ENCODE measurements around the gene PPP1R14D. TPM values are rescaled to one million over a fixed set of nuclear protein-coding genes. Genes with fewer than 3 reads are reported as not detected.

The PPP1R14D gene
- polyA plus RNA-seq, 6 donors from 2014 or later: not detected

GRCh38 chr15:40796512-40796911, 32.0 kb downstream of the PPP1R14D start:
- peaks cover 26 to 31% (median 30%) of the 10 kb centered on the region in 3 donors for H3K4me1 Mint-ChIP-seq
- no peak overlapping the region for H3K4me3 Mint-ChIP-seq
- DNase-seq (no peak), ATAC-seq (ENCODE audit: low read depth in 2 of 2) (no peak)
- H3K9me3 Mint-ChIP-seq: no peaks in the 10 kb centered on the region
- no peaks in the 10 kb centered on the region for H3K27me3 Mint-ChIP-seq
- H3K36me3 Mint-ChIP-seq: peaks cover 10% of the 10 kb centered on the region in 2 donors
- no peak overlapping the region for H3K27ac Mint-ChIP-seq

GRCh38 chr15:40796041-40796440, 32.5 kb downstream of the PPP1R14D start:
- Mint-ChIP-seq H3K27ac (no peak overlapping the region), H3K4me3 (no peak overlapping the region), H3K9me3 (no peaks in the 10 kb centered on the region), H3K27me3 (no peaks in the 10 kb centered on the region), H3K4me1 (peaks cover 24 to 31% (median 27%) of the 10 kb centered on the region in 3 donors), H3K36me3 (peaks cover 8 to 10% of the 10 kb centered on the region in 2 donors)
- no peak for DNase-seq
- no peak for ATAC-seq (ENCODE audit: low read depth in 2 of 2)

- Mint-ChIP-seq H3K27me3 (no peaks in the 10 kb centered on the region), H3K36me3 (peaks cover 6 to 10% of the 10 kb centered on the region in 2 donors), H3K27ac (peak overlapping the region in 1 of 6 donors; percentile 76), H3K4me1 (peaks cover 26 to 30% (median 27%) of the 10 kb centered on the region in 3 donors), H3K9me3 (no peaks in the 10 kb centered on the region), H3K4me3 (no peak overlapping the region)
- DNase-seq: no peak
- ATAC-seq (ENCODE audit: low read depth in 2 of 2): no peak
Observed at GRCh38 chr15:40793216-40793989, 35.1 kb downstream of the PPP1R14D start.

GRCh38 chr15:40792394-40792793, 36.1 kb downstream of the PPP1R14D start:
- Mint-ChIP-seq H3K27ac (peak overlapping the region in 1 of 6 donors; percentile 32), H3K36me3 (peaks cover 0 to 4% of the 10 kb centered on the region in 2 donors), H3K9me3 (no peaks in the 10 kb centered on the region), H3K4me3 (no peak overlapping the region), H3K27me3 (no peaks in the 10 kb centered on the region), H3K4me1 (peaks cover 22 to 31% (median 27%) of the 10 kb centered on the region in 3 donors)
- DNase-seq (no peak), ATAC-seq (ENCODE audit: low read depth in 2 of 2) (no peak)

GRCh38 chr15:40790718-40791117, 37.8 kb downstream of the PPP1R14D start:
- Mint-ChIP-seq H3K27me3 (no peaks in the 10 kb centered on the region), H3K27ac (no peak overlapping the region)
- ATAC-seq (ENCODE audit: low read depth in 2 of 2): no peak

GRCh38 chr15:40789999-40790398, 38.5 kb downstream of the PPP1R14D start:
- DNase-seq (no peak), ATAC-seq (ENCODE audit: low read depth in 2 of 2) (no peak)
- Mint-ChIP-seq H3K4me1 (peaks cover 16 to 37% (median 36%) of the 10 kb centered on the region in 3 donors), H3K36me3 (peaks cover 0 to 4% of the 10 kb centered on the region in 2 donors), H3K9me3 (no peaks in the 10 kb centered on the region), H3K27ac (no peak overlapping the region), H3K4me3 (no peak overlapping the region), H3K27me3 (no peaks in the 10 kb centered on the region)

More at GRCh38 chr15:40790718-40791117, 37.8 kb downstream of the PPP1R14D start:
- Mint-ChIP-seq H3K4me3 (no peak overlapping the region), H3K4me1 (peaks cover 20 to 40% (median 36%) of the 10 kb centered on the region in 3 donors), H3K9me3 (no peaks in the 10 kb centered on the region), H3K36me3 (peaks cover 0 to 4% of the 10 kb centered on the region in 2 donors)
- DNase-seq: no peak

- DNase-seq (no peak), ATAC-seq (ENCODE audit: low read depth in 2 of 2) (no peak)
- Mint-ChIP-seq H3K4me3 (peak overlapping the region in 1 of 8 donors; percentile 52), H3K4me1 (peaks cover 16 to 36% (median 35%) of the 10 kb centered on the region in 3 donors), H3K9me3 (no peaks in the 10 kb centered on the region), H3K36me3 (peaks cover 0 to 4% of the 10 kb centered on the region in 2 donors), H3K27ac (peak overlapping the region in 2 of 6 donors; percentile 37 to 76), H3K27me3 (no peaks in the 10 kb centered on the region)
Observed at GRCh38 chr15:40789119-40789518, 39.4 kb downstream of the PPP1R14D start.

GRCh38 chr15:40787991-40788390, 40.5 kb downstream of the PPP1R14D start:
- Mint-ChIP-seq H3K4me3 (no peak overlapping the region), H3K9me3 (no peaks in the 10 kb centered on the region), H3K27ac (peak overlapping the region in 1 of 6 donors; percentile 70), H3K27me3 (no peaks in the 10 kb centered on the region), H3K4me1 (peaks cover 12 to 30% (median 29%) of the 10 kb centered on the region in 3 donors), H3K36me3 (peaks cover 0 to under 1% of the 10 kb centered on the region in 2 donors)
- DNase-seq: no peak
- ATAC-seq (ENCODE audit: low read depth in 2 of 2): no peak

- Mint-ChIP-seq H3K36me3 (no peaks in the 10 kb centered on the region), H3K27me3 (no peaks in the 10 kb centered on the region), H3K4me1 (peaks cover 14 to 33% (median 31%) of the 10 kb centered on the region in 3 donors), H3K9me3 (no peaks in the 10 kb centered on the region), H3K4me3 (peak overlapping the region in 1 of 8 donors; percentile 29), H3K27ac (peak overlapping the region in 5 of 6 donors; percentile 70 to 85 (median 76))
- no peak for ATAC-seq (ENCODE audit: low read depth in 2 of 2)
- DNase-seq: no peak
Observed at GRCh38 chr15:40787344-40787841, 41.1 kb downstream of the PPP1R14D start.

- peaks cover 14 to 34% (median 31%) of the 10 kb centered on the region in 3 donors for H3K4me1 Mint-ChIP-seq
- no peaks in the 10 kb centered on the region for H3K9me3 Mint-ChIP-seq
- peak overlapping the region in 3 of 6 donors; percentile 26 to 69 (median 59) for H3K27ac Mint-ChIP-seq
- H3K27me3 Mint-ChIP-seq: no peaks in the 10 kb centered on the region
- no peaks in the 10 kb centered on the region for H3K36me3 Mint-ChIP-seq
- ATAC-seq (ENCODE audit: low read depth in 2 of 2) (no peak), DNase-seq (no peak)
- no peak overlapping the region for H3K4me3 Mint-ChIP-seq
Observed at GRCh38 chr15:40785814-40786213, 42.7 kb downstream of the PPP1R14D start.

GRCh38 chr15:40785164-40785563, 43.3 kb downstream of the PPP1R14D start:
- no peak for DNase-seq
- Mint-ChIP-seq H3K27ac (peak overlapping the region in 2 of 6 donors; percentile 69 to 70), H3K4me1 (peaks cover 14 to 34% (median 31%) of the 10 kb centered on the region in 3 donors), H3K27me3 (no peaks in the 10 kb centered on the region), H3K9me3 (no peaks in the 10 kb centered on the region), H3K36me3 (no peaks in the 10 kb centered on the region), H3K4me3 (no peak overlapping the region)
- ATAC-seq (ENCODE audit: low read depth in 2 of 2): no peak

- peaks cover 0 to 6% of the 10 kb centered on the region in 2 donors for H3K36me3 Mint-ChIP-seq
- DNase-seq (peak; percentile 76), ATAC-seq (ENCODE audit: low read depth in 2 of 2) (peak; percentile 99 to 100)
- H3K27me3 Mint-ChIP-seq: no peaks in the 10 kb centered on the region
- peak overlapping the region in 1 of 8 donors; percentile 69 for H3K4me3 Mint-ChIP-seq
- peak overlapping the region in 2 of 6 donors; percentile 19 to 76 for H3K27ac Mint-ChIP-seq
- H3K4me1 Mint-ChIP-seq: peaks cover 11 to 22% (median 20%) of the 10 kb centered on the region in 3 donors
- no peaks in the 10 kb centered on the region for H3K9me3 Mint-ChIP-seq
Observed at GRCh38 chr15:40782609-40783227, 45.8 kb downstream of the PPP1R14D start.

- H3K36me3 Mint-ChIP-seq: peaks cover 10 to 28% of the 10 kb centered on the region in 2 donors
- no peak overlapping the region for H3K4me3 Mint-ChIP-seq
- no peaks in the 10 kb centered on the region for H3K27me3 Mint-ChIP-seq
- no peak for DNase-seq
- no peak for ATAC-seq (ENCODE audit: low read depth in 2 of 2)
- H3K4me1 Mint-ChIP-seq: peaks cover 13 to 17% (median 15%) of the 10 kb centered on the region in 3 donors
- H3K9me3 Mint-ChIP-seq: no peaks in the 10 kb centered on the region
- peak overlapping the region in 1 of 6 donors; percentile 50 for H3K27ac Mint-ChIP-seq
Observed at GRCh38 chr15:40776537-40777141, 51.9 kb downstream of the PPP1R14D start.

Measured in naive B cell (primary cell).